Astrocyte (in vitro differentiated cells and primary cell): ENCODE measurements around the gene BAZ1A. TPM values are rescaled to one million over a fixed set of nuclear protein-coding genes. Genes with fewer than 3 reads are reported as not detected.
A peak's percentile ranks its signal among the peaks of the same experiment; 100 is the strongest.
"Not testable (repeated sequence)": the region's sequence is repeated elsewhere in the genome, so short reads cannot be mapped to it uniquely, and the experiment has no call there.

Experiments used
- DNase-seq: peaks from one replicate; pipeline ENCODE4 v3.0.0-alpha.2; 2010; ENCODE audit warnings: low read depth
- FAIRE-seq: peaks from 2 replicates; lab custom pipeline; 2011; peaks lifted over from hg19 to GRCh38; lab: Jason Lieb, UNC
- H2AFZ ChIP-seq: 2 replicates; pipeline ENCODE4 v1.6.0; 2012; ENCODE audit warnings: low read depth, low read length, inconsistent platforms
- H3K27ac ChIP-seq: 2 replicates; pipeline ENCODE4 v1.5.1; 2011; ENCODE audit warnings: low read depth, low read length, inconsistent platforms
- H3K27me3 ChIP-seq: 2 replicates; pipeline ENCODE4 v1.6.0; 2011; ENCODE audit warnings: low read length, inconsistent platforms; ENCODE audit not compliant: insufficient read depth
- H3K36me3 ChIP-seq: 2 replicates; pipeline ENCODE4 v1.5.1; 2011; ENCODE audit warnings: low read length, inconsistent platforms; ENCODE audit not compliant: insufficient read depth
- H3K4me1 ChIP-seq: 2 replicates; pipeline ENCODE4 v1.5.1; 2011; ENCODE audit warnings: low read length, inconsistent platforms; ENCODE audit not compliant: insufficient read depth
- H3K4me2 ChIP-seq: 2 replicates; pipeline ENCODE4 v1.6.0; 2012; ENCODE audit warnings: low read length, inconsistent platforms
- H3K4me3 ChIP-seq: 2 replicates; pipeline ENCODE4 v1.5.1; 2011; ENCODE audit warnings: low read depth, mild to moderate bottlenecking, low read length, inconsistent platforms; ENCODE audit not compliant: insufficient read depth
- H3K79me2 ChIP-seq: 2 replicates; pipeline ENCODE4 v1.6.0; 2012; ENCODE audit warnings: mild to moderate bottlenecking, low read length, inconsistent platforms; ENCODE audit not compliant: insufficient read depth
- H3K9ac ChIP-seq: 2 replicates; pipeline ENCODE4 v1.6.0; 2012; ENCODE audit warnings: mild to moderate bottlenecking, low read length, inconsistent platforms
- H3K9me3 ChIP-seq: 2 replicates; pipeline ENCODE4 v1.5.1; 2012; ENCODE audit warnings: low read depth, mild to moderate bottlenecking, low read length, inconsistent platforms; ENCODE audit not compliant: insufficient read depth
- H4K20me1 ChIP-seq: 2 replicates; pipeline ENCODE4 v1.6.0; 2012; ENCODE audit warnings: low read length, inconsistent platforms; ENCODE audit not compliant: insufficient read depth
- H3K27ac Mint-ChIP-seq: one replicate; pipeline ENCODE4 v1.8.0; 2021; ENCODE audit warnings: mild to moderate bottlenecking, mixed read lengths; ENCODE audit not compliant: unreplicated experiment
- H3K27me3 Mint-ChIP-seq: one replicate; pipeline ENCODE4 v1.8.0; 2021; ENCODE audit warnings: low read depth, mixed read lengths; ENCODE audit not compliant: unreplicated experiment
- H3K36me3 Mint-ChIP-seq: one replicate; pipeline ENCODE4 v1.8.0; 2021; ENCODE audit warnings: low read depth, mixed read lengths; ENCODE audit not compliant: unreplicated experiment
- H3K4me1 Mint-ChIP-seq: one replicate; pipeline ENCODE4 v1.8.0; 2021; ENCODE audit warnings: low read depth, mixed read lengths; ENCODE audit not compliant: unreplicated experiment
- H3K4me3 Mint-ChIP-seq: one replicate; pipeline ENCODE4 v1.8.0; 2021; ENCODE audit warnings: mild to moderate bottlenecking, moderate library complexity, mixed read lengths; ENCODE audit not compliant: unreplicated experiment
- H3K9me3 Mint-ChIP-seq: one replicate; pipeline ENCODE4 v1.8.0; 2021; ENCODE audit warnings: mild to moderate bottlenecking, mixed read lengths; ENCODE audit not compliant: unreplicated experiment
- EZH2 ChIP-seq: IDR thresholded peaks from 2 replicates; pipeline ENCODE4 v1.6.1; 2012; ENCODE audit warnings: mild to moderate bottlenecking, low read length, inconsistent platforms; ENCODE audit not compliant: insufficient read depth
- total RNA-seq: library from RNA; stranded (reverse); gene quantifications from 2 replicates; pipeline ENCODE4 v1.2.1, GENCODE V29; 2021
- TF ChIP-seq, protein P1 (sequence below): IDR thresholded peaks from 2 replicates; pipeline ENCODE4 v1.5.1; 2011; ENCODE audit warnings: low read depth, mild to moderate bottlenecking, inconsistent platforms, low read length, moderate library complexity; ENCODE audit not compliant: insufficient read depth

Gene BAZ1A
- total RNA-seq, 1 donor from 2014 or later, result 36.9 TPM

DNA sequence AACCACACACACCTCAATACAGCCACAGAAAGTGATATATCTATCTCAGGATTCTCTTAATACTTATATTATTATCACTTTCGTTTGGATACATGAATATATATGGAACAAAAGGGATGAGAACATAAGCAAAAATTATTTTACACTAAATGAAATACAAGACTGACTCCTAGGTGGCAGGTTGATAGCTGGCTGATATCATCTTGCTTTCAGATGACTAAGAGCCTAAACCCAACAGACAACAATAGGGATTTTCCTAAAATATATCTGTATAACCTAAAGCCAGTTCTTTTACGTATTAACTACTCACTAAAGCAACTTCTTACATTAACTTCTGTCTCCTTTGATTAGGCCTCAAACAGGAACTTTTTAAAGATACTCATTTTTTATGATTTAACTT lies 65.1 kb downstream of the BAZ1A start:
- Histone ChIP-seq H3K36me3 (no peaks in the 10 kb centered on the region), H3K4me2 (no peak overlapping the region)

DNA sequence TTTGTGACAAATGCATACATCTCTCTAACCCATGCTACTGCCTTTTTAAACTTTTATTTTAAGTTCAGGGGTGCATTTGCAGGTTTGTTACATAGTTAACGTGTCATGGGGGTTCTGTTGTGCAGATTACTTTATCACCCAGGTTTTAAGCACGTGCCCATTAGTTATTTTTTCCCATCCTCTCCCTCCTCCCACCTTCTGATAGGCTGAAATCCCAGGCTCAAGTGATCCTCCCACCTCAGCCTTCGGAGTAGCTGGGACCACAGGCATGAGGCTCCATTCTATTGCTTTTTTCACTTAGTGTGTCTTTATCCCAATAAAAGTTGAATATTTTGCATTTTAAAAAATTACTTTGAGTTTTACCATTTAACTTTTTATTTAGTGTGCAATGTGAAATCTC lies 68.9 kb downstream of the BAZ1A start:
- Histone ChIP-seq H3K9me3 (no peaks in the 10 kb centered on the region), H3K36me3 (peaks cover 12% of the 10 kb centered on the region), H4K20me1 (no peaks in the 10 kb centered on the region), H3K4me3 (no peak overlapping the region), H3K27me3 (no peaks in the 10 kb centered on the region), H2AFZ (no peak overlapping the region), H3K4me1 (no peaks in the 10 kb centered on the region), H3K27ac (no peak overlapping the region), H3K9ac (no peak overlapping the region), H3K4me2 (no peak overlapping the region), H3K79me2 (peaks cover 2% of the 10 kb centered on the region)
- no peak overlapping the region for H3K4me3 Mint-ChIP-seq
- DNase-seq (no peak), FAIRE-seq (no peak)
- H3K27me3 Mint-ChIP-seq, result no peaks in the 10 kb centered on the region
- no peaks in the 10 kb centered on the region for H3K4me1 Mint-ChIP-seq
- peak overlapping the region; percentile 26 for H3K27ac Mint-ChIP-seq
- peaks cover 24% of the 10 kb centered on the region for H3K36me3 Mint-ChIP-seq
- TF ChIP-seq, protein P1, sequence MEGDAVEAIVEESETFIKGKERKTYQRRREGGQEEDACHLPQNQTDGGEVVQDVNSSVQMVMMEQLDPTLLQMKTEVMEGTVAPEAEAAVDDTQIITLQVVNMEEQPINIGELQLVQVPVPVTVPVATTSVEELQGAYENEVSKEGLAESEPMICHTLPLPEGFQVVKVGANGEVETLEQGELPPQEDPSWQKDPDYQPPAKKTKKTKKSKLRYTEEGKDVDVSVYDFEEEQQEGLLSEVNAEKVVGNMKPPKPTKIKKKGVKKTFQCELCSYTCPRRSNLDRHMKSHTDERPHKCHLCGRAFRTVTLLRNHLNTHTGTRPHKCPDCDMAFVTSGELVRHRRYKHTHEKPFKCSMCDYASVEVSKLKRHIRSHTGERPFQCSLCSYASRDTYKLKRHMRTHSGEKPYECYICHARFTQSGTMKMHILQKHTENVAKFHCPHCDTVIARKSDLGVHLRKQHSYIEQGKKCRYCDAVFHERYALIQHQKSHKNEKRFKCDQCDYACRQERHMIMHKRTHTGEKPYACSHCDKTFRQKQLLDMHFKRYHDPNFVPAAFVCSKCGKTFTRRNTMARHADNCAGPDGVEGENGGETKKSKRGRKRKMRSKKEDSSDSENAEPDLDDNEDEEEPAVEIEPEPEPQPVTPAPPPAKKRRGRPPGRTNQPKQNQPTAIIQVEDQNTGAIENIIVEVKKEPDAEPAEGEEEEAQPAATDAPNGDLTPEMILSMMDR, result no peak
- TF ChIP-seq EZH2, result no peak
- H3K9me3 Mint-ChIP-seq, result peaks cover 3% of the 10 kb centered on the region

More for the DNA sequence above, 65.1 kb downstream of the BAZ1A start:
- Histone ChIP-seq H2AFZ (no peak overlapping the region), H3K4me1 (no peaks in the 10 kb centered on the region), H3K27ac (no peak overlapping the region), H3K9ac (no peak overlapping the region), H3K79me2 (peaks cover 17% of the 10 kb centered on the region), H3K9me3 (no peaks in the 10 kb centered on the region), H3K27me3 (no peaks in the 10 kb centered on the region), H4K20me1 (peaks cover 3% of the 10 kb centered on the region), H3K4me3 (no peak overlapping the region)
- H3K4me3 Mint-ChIP-seq, result no peak overlapping the region
- no peaks in the 10 kb centered on the region for H3K9me3 Mint-ChIP-seq
- no peak for DNase-seq
- peaks cover 11% of the 10 kb centered on the region for H3K36me3 Mint-ChIP-seq
- no peak for TF ChIP-seq EZH2
- TF ChIP-seq, protein P1, result no peak
- no peak for FAIRE-seq
- no peaks in the 10 kb centered on the region for H3K27me3 Mint-ChIP-seq
- H3K4me1 Mint-ChIP-seq, result no peaks in the 10 kb centered on the region
- H3K27ac Mint-ChIP-seq, result no peak overlapping the region

DNA sequence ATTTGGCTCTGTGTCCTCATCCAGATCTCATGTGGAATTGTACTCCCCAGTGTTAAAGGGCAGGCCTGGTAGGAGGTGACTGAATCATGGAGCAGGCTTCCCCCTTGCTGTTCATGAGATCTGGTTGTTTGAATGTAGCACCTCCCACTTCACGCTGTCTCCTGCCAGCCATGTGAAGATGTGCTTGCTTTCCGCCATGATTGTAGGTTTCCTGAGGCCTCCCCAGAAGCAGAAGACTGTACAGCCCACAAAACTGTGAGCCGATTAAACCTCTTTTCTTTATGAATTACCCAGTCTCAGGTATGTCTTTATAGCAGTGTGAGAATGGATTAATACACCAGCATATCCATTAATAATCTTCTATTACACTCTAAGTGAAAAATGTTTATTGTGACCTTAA lies 70.2 kb downstream of the BAZ1A start:
- TF ChIP-seq, protein P1, result no peak
- no peak for TF ChIP-seq EZH2
- Mint-ChIP-seq H3K4me1 (no peaks in the 10 kb centered on the region), H3K27me3 (no peaks in the 10 kb centered on the region), H3K36me3 (peaks cover 31% of the 10 kb centered on the region), H3K9me3 (peaks cover 3% of the 10 kb centered on the region), H3K4me3 (no peak overlapping the region), H3K27ac (no peak overlapping the region)
- Histone ChIP-seq H3K4me2 (no peak overlapping the region), H4K20me1 (no peaks in the 10 kb centered on the region), H3K27me3 (no peaks in the 10 kb centered on the region), H3K9ac (no peak overlapping the region), H3K9me3 (no peaks in the 10 kb centered on the region), H3K27ac (no peak overlapping the region), H3K4me1 (no peaks in the 10 kb centered on the region), H3K79me2 (peaks cover 2% of the 10 kb centered on the region), H2AFZ (no peak overlapping the region), H3K4me3 (no peak overlapping the region), H3K36me3 (peaks cover 19% of the 10 kb centered on the region)
- FAIRE-seq, result no peak
- DNase-seq, result no peak

DNA sequence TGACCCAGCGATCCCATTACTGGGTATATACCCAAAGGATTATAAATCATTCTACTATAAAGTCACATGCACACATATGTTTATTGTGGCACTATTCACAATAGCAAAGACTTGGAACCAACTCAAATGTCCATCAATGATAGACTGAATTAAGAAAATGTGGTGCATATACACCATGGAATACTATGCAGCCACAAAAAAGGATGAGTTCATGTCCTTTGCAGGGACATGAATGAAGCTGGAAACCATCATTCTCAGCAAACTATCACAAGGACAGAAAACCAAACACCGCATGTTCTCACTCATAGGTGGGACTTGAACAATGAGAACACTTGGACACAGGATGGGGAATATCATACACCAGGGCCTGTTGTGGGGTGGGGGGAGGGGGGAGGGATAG lies 76.3 kb downstream of the BAZ1A start:
- H3K4me3 ChIP-seq, DNase-seq, H3K4me3 Mint-ChIP-seq, H3K4me2 ChIP-seq, H2AFZ ChIP-seq, H4K20me1 ChIP-seq, H3K9me3 ChIP-seq, H3K27me3 Mint-ChIP-seq, H3K27me3 ChIP-seq, H3K9me3 Mint-ChIP-seq, H3K27ac ChIP-seq, FAIRE-seq, H3K79me2 ChIP-seq, H3K4me1 ChIP-seq, H3K27ac Mint-ChIP-seq, H3K4me1 Mint-ChIP-seq, H3K9ac ChIP-seq: not testable (repeated sequence)
- H3K36me3 Mint-ChIP-seq, result peaks cover 35% of the 10 kb centered on the region
- peaks cover 31% of the 10 kb centered on the region for H3K36me3 ChIP-seq
